Activated naive CD8-positive, alpha-beta T cell treated with anti-CD3 and anti-CD28 coated beads, Interleukin-2, amount 10 ng/mL, durations not matched to agents 7 days and 5 days (primary cell): Measurements from ENCODE around the gene C16orf87. TPM values are rescaled to one million over a fixed set of nuclear protein-coding genes. Genes with fewer than 3 reads are reported as not detected.
"Not testable (repeated sequence)": the region's sequence is repeated elsewhere in the genome, so short reads cannot be mapped to it uniquely, and the experiment has no call there.

ENCODE experiments used
- ATAC-seq: fragments of 150-1000 bp; cut with Tn5 transposase; one replicate; pipeline ENCODE4 v1.10.0; 2021; ENCODE audit warnings: low read depth, moderate library complexity
- POLR2A ChIA-PET: fragments of 350-600 bp; sonication (Branson Sonifier 250); formaldehyde crosslinking; loops from one replicate; lab custom pipeline; 2021; ENCODE audit warnings: antibody characterized with exemption; lab: Charles Lee
- DNase-seq: peaks from one replicate; pipeline ENCODE4 v3.0.0; 2021
- H3K27ac Mint-ChIP-seq: one replicate; pipeline ENCODE4 v1.8.0; 2022; ENCODE audit warnings: mild to moderate bottlenecking, mixed read lengths
- H3K27me3 Mint-ChIP-seq: one replicate; pipeline ENCODE4 v1.8.0; 2022; ENCODE audit warnings: mild to moderate bottlenecking, moderate library complexity, mixed read lengths
- H3K36me3 Mint-ChIP-seq: one replicate; pipeline ENCODE4 v1.8.0; 2021; ENCODE audit warnings: mild to moderate bottlenecking, mixed read lengths
- H3K4me1 Mint-ChIP-seq: one replicate; pipeline ENCODE4 v1.8.0; 2021; ENCODE audit warnings: mixed read lengths
- H3K4me3 Mint-ChIP-seq: one replicate; pipeline ENCODE4 v1.8.0; 2022; ENCODE audit warnings: mild to moderate bottlenecking, moderate library complexity, mixed read lengths
- H3K9me3 Mint-ChIP-seq: one replicate; pipeline ENCODE4 v1.8.0; 2021; ENCODE audit warnings: mixed read lengths
- total RNA-seq, 2 experiments: library from RNA; stranded (reverse); gene quantifications; one replicate each; pipeline ENCODE4 v1.2.3, GENCODE V29; 2021

Gene C16orf87
- total RNA-seq, 2 experiments from 2014 or later, result 8.8 to 9.5 TPM

- Mint-ChIP-seq H3K9me3 (no peaks in the 10 kb centered on the region), H3K4me1 (peaks cover 6% of the 10 kb centered on the region), H3K4me3 (no peak overlapping the region), H3K27me3 (no peaks in the 10 kb centered on the region), H3K27ac (no peak overlapping the region), H3K36me3 (peaks cover 25% of the 10 kb centered on the region)
- no peak for ATAC-seq
- POLR2A ChIA-PET, result no interaction called here
- DNase-seq, result no peak
These were observed 27.6 kb downstream of the C16orf87 start for GRCh38 chr16:46803373-46803772.

- Mint-ChIP-seq H3K36me3 (peaks cover 24% of the 10 kb centered on the region), H3K27ac (no peak overlapping the region), H3K27me3 (no peaks in the 10 kb centered on the region), H3K4me1 (peaks cover 5% of the 10 kb centered on the region), H3K9me3 (peaks cover 5% of the 10 kb centered on the region), H3K4me3 (no peak overlapping the region)
- POLR2A ChIA-PET, result no interaction called here
- ATAC-seq, result no peak
- DNase-seq, result no peak
These were observed 29.4 kb downstream of the C16orf87 start for GRCh38 chr16:46801428-46802049.

GRCh38 chr16:46800494-46800893 lies 30.5 kb downstream of the C16orf87 start:
- peaks cover 30% of the 10 kb centered on the region for H3K36me3 Mint-ChIP-seq
- peaks cover 9% of the 10 kb centered on the region for H3K9me3 Mint-ChIP-seq
- POLR2A ChIA-PET, result interaction anchor here (0.7 to 1.3 kb wide), 2 partner anchors 10 to 26 kb away, joined by 3 read pairs; no protein-coding TSS in a partner anchor
- H3K4me3 Mint-ChIP-seq, result no peak overlapping the region
- no peak overlapping the region for H3K27ac Mint-ChIP-seq
- H3K4me1 Mint-ChIP-seq, result peaks cover 5% of the 10 kb centered on the region
- ATAC-seq (no peak), DNase-seq (no peak)
- H3K27me3 Mint-ChIP-seq, result no peaks in the 10 kb centered on the region

- no peak for DNase-seq
- peaks cover 31% of the 10 kb centered on the region for H3K36me3 Mint-ChIP-seq
- no peak overlapping the region for H3K27ac Mint-ChIP-seq
- peaks cover under 1% of the 10 kb centered on the region for H3K4me1 Mint-ChIP-seq
- H3K4me3 Mint-ChIP-seq, result no peak overlapping the region
- no peaks in the 10 kb centered on the region for H3K27me3 Mint-ChIP-seq
- POLR2A ChIA-PET, result no interaction called here
- ATAC-seq, result no peak
- peaks cover 22% of the 10 kb centered on the region for H3K9me3 Mint-ChIP-seq
These were observed 33.5 kb downstream of the C16orf87 start for GRCh38 chr16:46797501-46797900.

GRCh38 chr16:46796764-46797269 lies 34.2 kb downstream of the C16orf87 start:
- no peaks in the 10 kb centered on the region for H3K27me3 Mint-ChIP-seq
- DNase-seq, result no peak
- no peak for ATAC-seq
- no peaks in the 10 kb centered on the region for H3K4me1 Mint-ChIP-seq
- peaks cover 25% of the 10 kb centered on the region for H3K9me3 Mint-ChIP-seq
- peaks cover 33% of the 10 kb centered on the region for H3K36me3 Mint-ChIP-seq
- POLR2A ChIA-PET, result no interaction called here
- H3K4me3 Mint-ChIP-seq, result no peak overlapping the region
- no peak overlapping the region for H3K27ac Mint-ChIP-seq

- no peak overlapping the region for H3K4me3 Mint-ChIP-seq
- ATAC-seq, result no peak
- H3K9me3 Mint-ChIP-seq, result peaks cover 25% of the 10 kb centered on the region
- H3K4me1 Mint-ChIP-seq, result peaks cover 14% of the 10 kb centered on the region
- H3K36me3 Mint-ChIP-seq, result peaks cover 32% of the 10 kb centered on the region
- no peaks in the 10 kb centered on the region for H3K27me3 Mint-ChIP-seq
- no peak for DNase-seq
- POLR2A ChIA-PET, result no interaction called here
- no peak overlapping the region for H3K27ac Mint-ChIP-seq
These were observed 37.1 kb downstream of the C16orf87 start for GRCh38 chr16:46793841-46794240.

GRCh38 chr16:46790599-46791270 lies 40.2 kb downstream of the C16orf87 start:
- peak overlapping the region; percentile 2 for H3K27ac Mint-ChIP-seq
- ATAC-seq (no peak), DNase-seq (no peak)
- POLR2A ChIA-PET, result interaction anchor here (1.2 to 1.6 kb wide), 4 partner anchors 9 to 182 kb away, joined by 3 to 5 read pairs (median 4); partner anchors contain the start of genes C16orf87, DNAJA2, ORC6 and VPS35
- peaks cover 14% of the 10 kb centered on the region for H3K4me1 Mint-ChIP-seq
- H3K9me3 Mint-ChIP-seq, result peaks cover 20% of the 10 kb centered on the region
- no peaks in the 10 kb centered on the region for H3K27me3 Mint-ChIP-seq
- peak overlapping the region; percentile 83 for H3K4me3 Mint-ChIP-seq
- H3K36me3 Mint-ChIP-seq, result peaks cover 23% of the 10 kb centered on the region

GRCh38 chr16:46789499-46790414 lies 41.2 kb downstream of the C16orf87 start:
- DNase-seq (peak; percentile 82), ATAC-seq (peak; percentile 99)
- Mint-ChIP-seq H3K4me3 (peak overlapping the region; percentile 83), H3K36me3 (peaks cover 13% of the 10 kb centered on the region), H3K4me1 (peaks cover 14% of the 10 kb centered on the region), H3K9me3 (peaks cover 12% of the 10 kb centered on the region), H3K27me3 (no peaks in the 10 kb centered on the region), H3K27ac (peak overlapping the region; percentile 42)
- POLR2A ChIA-PET, result interaction anchor here (0.9 to 1.6 kb wide), 6 partner anchors 10 to 183 kb away, joined by 3 to 5 read pairs (median 4); partner anchors contain the start of genes C16orf87, DNAJA2, ORC6 and VPS35

- Mint-ChIP-seq H3K9me3 (peaks cover 8% of the 10 kb centered on the region), H3K27me3 (no peaks in the 10 kb centered on the region), H3K27ac (no peak overlapping the region), H3K4me1 (peaks cover 14% of the 10 kb centered on the region), H3K4me3 (peak overlapping the region; percentile 25), H3K36me3 (peaks cover 7% of the 10 kb centered on the region)
- ATAC-seq (no peak), DNase-seq (no peak)
- POLR2A ChIA-PET, result interaction anchor here (1.0 kb wide), 1 partner anchor 41 kb away, joined by 3 read pairs; no protein-coding TSS in a partner anchor
These were observed 42.0 kb downstream of the C16orf87 start for GRCh38 chr16:46788891-46789474.

- H3K36me3 Mint-ChIP-seq, result peaks cover 4% of the 10 kb centered on the region
- peaks cover 14% of the 10 kb centered on the region for H3K4me1 Mint-ChIP-seq
- H3K9me3 Mint-ChIP-seq, result peaks cover 5% of the 10 kb centered on the region
- H3K27ac Mint-ChIP-seq, result no peak overlapping the region
- no peak for ATAC-seq
- no peaks in the 10 kb centered on the region for H3K27me3 Mint-ChIP-seq
- H3K4me3 Mint-ChIP-seq, result no peak overlapping the region
- DNase-seq, result no peak
- POLR2A ChIA-PET, result interaction anchor here (0.6 kb wide), 1 partner anchor 167 kb away, joined by 4 read pairs; no protein-coding TSS in a partner anchor
These were observed 43.1 kb downstream of the C16orf87 start for GRCh38 chr16:46787909-46788308.

- no peak for ATAC-seq
- POLR2A ChIA-PET, result no interaction called here
These were observed 45.7 kb downstream of the C16orf87 start for GRCh38 chr16:46785076-46785845.

GRCh38 chr16:46784569-46784968 lies 46.4 kb downstream of the C16orf87 start:
- H3K27ac Mint-ChIP-seq, POLR2A ChIA-PET, H3K9me3 Mint-ChIP-seq: not testable (repeated sequence)

More at GRCh38 chr16:46785076-46785845, 45.7 kb downstream of the C16orf87 start:
- peaks cover 3% of the 10 kb centered on the region for H3K9me3 Mint-ChIP-seq
- no peaks in the 10 kb centered on the region for H3K27me3 Mint-ChIP-seq
- DNase-seq, result no peak
- H3K4me3 Mint-ChIP-seq, result no peak overlapping the region
- H3K4me1 Mint-ChIP-seq, result peaks cover 6% of the 10 kb centered on the region
- no peaks in the 10 kb centered on the region for H3K36me3 Mint-ChIP-seq
- H3K27ac Mint-ChIP-seq, result no peak overlapping the region

More at GRCh38 chr16:46784569-46784968, 46.4 kb downstream of the C16orf87 start:
- H3K4me1 Mint-ChIP-seq, DNase-seq, ATAC-seq, H3K27me3 Mint-ChIP-seq, H3K36me3 Mint-ChIP-seq, H3K4me3 Mint-ChIP-seq: not testable (repeated sequence)
